Right kidney (tissue), 9 donors: ENCODE data around the gene PCSK1N.
"Not testable (repeated sequence)": the region's sequence is repeated elsewhere in the genome, so short reads cannot be mapped to it uniquely, and the experiment has no call there.

Experiments
- DNase-seq: peaks from one replicate; pipeline ENCODE4 v3.0.0-alpha.2; 2016
- long read RNA-seq, 8 donors: transcript quantifications; one replicate each; lab custom pipeline, GENCODE V29; 2026

PCSK1N gene, protein sequence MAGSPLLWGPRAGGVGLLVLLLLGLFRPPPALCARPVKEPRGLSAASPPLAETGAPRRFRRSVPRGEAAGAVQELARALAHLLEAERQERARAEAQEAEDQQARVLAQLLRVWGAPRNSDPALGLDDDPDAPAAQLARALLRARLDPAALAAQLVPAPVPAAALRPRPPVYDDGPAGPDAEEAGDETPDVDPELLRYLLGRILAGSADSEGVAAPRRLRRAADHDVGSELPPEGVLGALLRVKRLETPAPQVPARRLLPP
- long read RNA-seq, donor 1, transcript PCSK1N-201 (3 exons, 1,050 nt) = major isoform, 36 of 45 reads
- long read RNA-seq, donor 1, partial matches to known transcripts = 9 of 45 reads
- long read RNA-seq, donor 1, other reads (novel, unspliced or antisense) = 0 of 45 reads
- long read RNA-seq, donor 2, transcript PCSK1N-201 (3 exons, 1,050 nt) = major isoform, 41 of 71 reads
- long read RNA-seq, donor 2, partial matches to known transcripts = 30 of 71 reads
- long read RNA-seq, donor 2, other reads (novel, unspliced or antisense) = 0 of 71 reads
- long read RNA-seq, donor 3, transcript PCSK1N-201 (3 exons, 1,050 nt) = major isoform, 37 of 45 reads
- long read RNA-seq, donor 3, partial matches to known transcripts = 8 of 45 reads
- long read RNA-seq, donor 3, other reads (novel, unspliced or antisense) = 0 of 45 reads
- long read RNA-seq, donor 4, transcript PCSK1N-201 (3 exons, 1,050 nt) = major isoform, 47 of 60 reads
- long read RNA-seq, donor 4, partial matches to known transcripts = 13 of 60 reads
- long read RNA-seq, donor 4, other reads (novel, unspliced or antisense) = 0 of 60 reads
- long read RNA-seq, donor 5, transcript PCSK1N-201 (3 exons, 1,050 nt) = major isoform, 42 of 70 reads
- long read RNA-seq, donor 5, partial matches to known transcripts = 28 of 70 reads
- long read RNA-seq, donor 5, other reads (novel, unspliced or antisense) = 0 of 70 reads
- long read RNA-seq, donor 6, transcript PCSK1N-201 (3 exons, 1,050 nt) = major isoform, 63 of 94 reads
- long read RNA-seq, donor 6, partial matches to known transcripts = 31 of 94 reads
- long read RNA-seq, donor 6, other reads (novel, unspliced or antisense) = 0 of 94 reads
- long read RNA-seq, donor 7, transcript PCSK1N-201 (3 exons, 1,050 nt) = major isoform, 66 of 95 reads
- long read RNA-seq, donor 7, partial matches to known transcripts = 29 of 95 reads
- long read RNA-seq, donor 7, other reads (novel, unspliced or antisense) = 0 of 95 reads
- long read RNA-seq, donor 8, transcript PCSK1N-201 (3 exons, 1,050 nt) = major isoform, 44 of 62 reads
- long read RNA-seq, donor 8, partial matches to known transcripts = 18 of 62 reads
- long read RNA-seq, donor 8, other reads (novel, unspliced or antisense) = 0 of 62 reads

DNA sequence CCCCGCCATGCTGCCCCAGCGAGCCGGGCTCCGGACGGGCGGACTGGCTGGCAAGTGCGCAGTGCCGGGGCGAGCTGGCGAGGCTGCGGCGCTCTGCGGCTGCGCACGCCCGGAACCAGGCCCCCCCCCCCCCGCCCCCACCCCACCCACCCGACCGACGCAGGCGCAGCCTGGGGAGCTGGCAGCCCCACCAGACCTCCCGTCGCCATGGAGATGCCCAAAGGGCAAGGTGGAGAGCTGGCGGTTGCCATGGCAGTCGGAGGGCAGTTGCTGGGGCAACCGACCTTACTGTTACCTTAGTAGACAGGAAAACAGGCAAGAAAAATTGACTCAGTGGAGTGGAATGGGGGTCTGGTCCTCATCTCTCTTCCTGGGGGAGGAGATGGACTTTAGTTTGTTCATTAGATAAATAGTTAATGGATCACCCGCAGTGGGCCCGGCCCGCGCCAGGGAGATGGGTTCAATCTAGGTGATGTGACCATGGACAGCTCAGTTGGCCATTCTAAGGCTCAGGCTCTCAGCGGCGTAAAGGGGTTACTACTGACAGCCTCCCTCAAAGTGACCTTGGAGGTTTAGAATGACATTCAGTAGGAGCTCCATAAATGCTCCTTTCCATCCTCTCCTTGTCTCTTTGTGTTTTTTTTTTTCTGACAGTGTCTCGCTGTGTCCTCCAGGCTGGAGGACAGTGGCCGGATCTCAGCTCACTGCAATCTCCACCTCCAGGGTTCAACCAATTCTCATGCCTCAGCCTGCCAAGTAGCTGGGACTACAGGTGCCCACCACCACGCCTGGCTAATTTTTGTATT lies at the start of gene PCSK1N:
PCSK1N (minus strand) TSS at position 87 of the 806 bp plus-strand sequence; CDS start at position 9, 78 bp downstream.
- peak; percentile 24 for DNase-seq

DNA sequence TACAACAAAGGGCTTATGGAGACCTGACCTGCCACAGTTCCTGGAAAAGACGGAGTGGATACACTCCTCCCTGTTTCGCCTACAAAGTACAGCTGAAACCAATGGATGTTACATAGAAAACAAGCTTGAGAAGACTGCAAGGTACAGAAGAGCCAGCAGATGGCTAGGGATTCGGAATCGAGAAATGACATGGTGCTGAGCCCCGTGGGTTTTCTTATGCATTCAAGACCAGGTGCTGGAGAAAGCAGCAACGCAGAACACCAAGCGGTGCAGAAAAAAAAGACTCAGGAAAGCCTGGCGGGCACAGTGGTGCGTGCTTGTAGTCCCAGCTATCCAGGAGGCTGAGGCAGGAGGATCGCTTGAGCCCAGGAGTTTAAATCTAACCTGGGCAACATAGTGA lies 48.3 kb upstream of the PCSK1N start:
- DNase-seq = no peak

DNA sequence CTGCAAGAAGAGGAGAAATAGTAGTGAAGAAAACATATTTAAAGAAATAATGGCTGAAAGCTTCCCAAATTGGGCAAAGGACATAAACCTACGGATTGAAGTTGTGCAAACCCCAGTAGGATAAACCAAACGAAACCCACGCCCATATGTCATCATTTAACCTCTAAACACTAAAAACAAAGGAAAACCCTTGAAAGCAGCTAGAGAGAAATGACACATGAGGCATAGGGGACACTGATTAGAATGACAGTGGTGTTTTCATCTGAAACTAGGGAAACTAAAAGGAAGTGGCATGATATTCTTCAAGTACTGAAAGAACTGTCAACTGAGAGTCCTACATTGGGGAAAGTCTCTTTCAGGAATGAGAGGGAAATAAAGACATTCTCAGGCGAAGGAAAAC lies 41.5 kb upstream of the PCSK1N start:
- DNase-seq = not testable (repeated sequence)

DNA sequence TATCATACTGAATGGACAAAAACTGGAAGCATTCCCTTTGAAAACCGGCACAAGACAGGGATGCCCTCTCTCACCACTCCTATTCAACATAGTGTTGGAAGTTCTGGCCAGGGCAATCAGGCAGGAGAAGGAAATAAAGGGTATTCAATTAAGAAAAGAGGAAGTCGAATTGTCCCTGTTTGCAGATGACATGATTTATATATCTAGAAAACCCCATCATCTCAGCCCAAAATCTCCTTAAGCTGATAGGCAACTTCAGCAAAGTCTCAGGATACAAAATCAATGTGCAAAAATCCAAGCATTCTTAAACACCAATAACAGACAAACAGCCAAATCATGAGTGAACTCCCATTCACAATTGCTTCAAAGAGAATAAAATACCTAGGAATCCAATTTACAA lies 36.6 kb upstream of the PCSK1N start:
- not testable (repeated sequence) for DNase-seq

DNA sequence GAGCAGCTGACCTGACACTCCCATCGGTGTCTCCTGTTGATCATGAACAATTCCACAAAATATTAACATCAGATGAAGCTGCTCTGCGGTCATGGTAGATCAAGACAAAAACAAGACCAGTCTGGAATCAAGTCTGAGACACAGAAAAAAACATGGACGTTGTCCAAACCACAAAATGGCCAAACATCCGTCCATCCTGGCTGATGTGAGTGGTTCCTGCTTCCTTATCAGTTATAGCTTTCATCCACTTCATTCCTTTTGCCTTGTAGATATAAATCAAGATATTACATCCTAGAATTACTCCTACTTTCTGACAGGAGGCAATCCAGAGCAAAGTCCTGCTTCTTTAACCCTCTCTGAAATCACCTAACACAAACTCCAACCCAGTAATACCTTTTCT lies 28.8 kb upstream of the PCSK1N start:
- DNase-seq = no peak

DNA sequence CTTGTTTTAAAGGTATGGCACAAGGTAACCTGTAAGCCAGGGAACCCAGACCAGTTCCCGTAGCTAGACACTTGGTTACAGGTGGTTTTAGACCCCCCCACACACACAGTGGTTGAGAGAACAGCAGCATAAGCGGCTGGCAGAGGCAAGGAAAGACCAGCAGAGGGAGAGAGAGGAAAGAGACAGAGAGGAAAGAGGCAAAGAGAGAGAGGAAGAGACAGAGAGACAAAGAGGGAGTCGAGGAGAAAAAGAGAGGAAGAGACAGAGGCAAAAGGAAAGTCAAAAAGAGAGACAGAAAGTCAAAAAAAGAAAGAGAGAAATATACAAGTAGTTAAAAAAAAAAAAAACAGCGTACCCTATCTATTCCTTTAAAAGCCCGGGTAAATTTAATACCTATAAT lies 19.5 kb upstream of the PCSK1N start:
- DNase-seq = no peak

DNA sequence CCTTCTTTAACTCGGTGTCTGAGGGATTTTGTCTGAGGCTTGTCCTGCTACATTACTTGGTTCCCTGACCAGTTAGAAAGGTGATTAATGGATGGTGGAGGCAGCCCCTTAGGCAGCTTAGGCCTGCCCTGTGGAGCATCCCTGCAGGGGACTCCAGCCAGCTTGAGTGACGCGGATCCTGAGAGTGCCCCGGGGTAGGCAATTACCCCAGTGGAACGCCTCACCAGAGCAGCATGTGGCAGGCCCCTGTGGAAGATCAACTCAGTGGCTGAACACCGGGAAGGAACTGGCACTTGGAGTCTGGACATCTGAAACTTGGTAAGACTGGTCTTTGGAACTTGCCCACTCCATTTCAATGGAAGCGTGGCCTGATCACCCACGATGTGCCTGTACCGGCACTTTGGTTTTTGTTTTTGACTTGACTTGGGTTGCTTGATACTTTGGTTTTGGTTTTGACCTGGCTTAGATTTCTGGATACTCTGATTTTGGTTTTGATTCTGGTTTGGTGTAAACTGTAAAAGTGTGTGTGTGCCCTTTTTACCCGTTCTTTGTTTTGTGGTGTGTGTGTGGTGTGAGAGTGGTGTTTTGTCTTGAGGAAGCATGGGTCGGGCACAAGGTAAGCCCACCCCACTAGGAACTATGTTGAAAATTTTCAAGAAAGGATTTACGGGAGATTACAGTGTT lies 18.9 kb upstream of the PCSK1N start:
- not testable (repeated sequence) for DNase-seq

DNA sequence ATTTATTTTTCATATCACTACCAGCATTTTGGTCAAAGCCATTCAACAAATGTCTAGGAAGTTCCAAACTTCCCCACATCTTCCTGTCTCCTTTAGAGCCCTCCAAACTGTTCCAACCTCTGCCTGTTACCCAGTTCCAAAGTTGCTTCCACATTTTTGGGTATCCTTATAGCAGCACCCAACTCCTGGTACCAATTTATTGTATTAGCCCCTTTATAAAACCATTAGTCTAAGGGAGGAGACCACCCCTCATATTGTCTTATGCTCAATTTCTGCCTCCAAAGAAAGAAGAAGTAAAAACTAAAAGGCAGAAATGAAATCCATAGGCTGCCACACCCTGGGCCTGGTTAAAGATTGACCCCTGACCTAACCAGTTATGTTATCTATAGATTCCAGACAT lies 18.1 kb upstream of the PCSK1N start:
- not testable (repeated sequence) for DNase-seq

DNA sequence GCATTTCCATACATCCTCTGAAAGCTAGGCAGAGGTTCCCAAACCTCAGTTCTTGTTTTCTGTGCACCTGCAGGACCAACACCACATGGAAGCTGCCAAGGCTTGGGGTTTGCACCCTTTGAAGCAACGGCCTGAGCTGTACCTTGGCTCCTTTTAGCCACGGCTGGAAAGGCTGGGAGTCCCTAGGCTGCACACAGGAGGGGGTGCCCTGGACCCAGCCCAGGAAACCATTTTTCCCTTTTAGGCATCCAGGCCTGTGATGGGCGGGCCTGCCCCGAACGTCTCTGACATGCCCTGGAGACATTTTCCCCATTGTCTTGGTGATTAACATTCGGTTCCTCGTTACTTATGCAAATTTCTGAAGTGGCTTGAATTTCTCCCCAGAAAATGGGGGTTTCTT lies 17.4 kb upstream of the PCSK1N start:
- DNase-seq = no peak

DNA sequence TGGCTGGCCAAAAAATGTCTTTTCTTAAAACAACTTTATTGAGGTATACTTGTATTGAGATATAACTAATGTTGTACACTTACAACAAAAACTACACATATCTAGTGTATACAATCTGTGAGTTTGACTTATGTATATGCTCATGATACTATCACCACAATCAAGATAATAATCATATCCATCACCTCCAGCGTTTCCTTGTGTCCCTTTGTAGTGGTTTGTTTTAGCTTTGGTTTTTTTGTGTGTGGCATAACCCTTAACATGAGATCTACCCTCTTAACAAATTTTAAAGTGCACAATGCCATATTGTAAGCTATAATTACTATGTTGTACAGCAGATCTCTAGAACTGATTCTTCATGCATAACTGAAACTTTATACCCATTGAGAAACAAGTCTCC lies 13.4 kb upstream of the PCSK1N start:
- no peak for DNase-seq

DNA sequence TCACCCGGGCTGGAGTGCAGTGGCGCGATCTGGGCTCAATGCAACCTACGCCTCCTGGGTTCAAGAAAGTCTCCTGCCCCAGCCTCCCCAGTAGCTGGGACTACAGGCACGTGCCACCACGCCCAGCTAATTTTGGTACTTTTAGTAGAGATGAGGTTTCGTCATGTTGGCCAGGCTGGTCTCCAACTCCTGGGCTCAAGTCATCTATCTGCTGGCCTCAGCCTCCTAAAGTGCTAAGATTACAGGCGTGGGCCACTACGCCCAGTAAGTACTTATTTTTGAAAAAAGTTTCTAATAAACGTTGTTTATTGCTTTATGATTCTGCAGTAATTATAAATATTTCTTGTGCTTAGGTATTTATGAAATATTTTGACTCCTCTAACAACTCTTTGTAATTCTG lies 4.3 kb upstream of the PCSK1N start:
- no peak for DNase-seq

DNA sequence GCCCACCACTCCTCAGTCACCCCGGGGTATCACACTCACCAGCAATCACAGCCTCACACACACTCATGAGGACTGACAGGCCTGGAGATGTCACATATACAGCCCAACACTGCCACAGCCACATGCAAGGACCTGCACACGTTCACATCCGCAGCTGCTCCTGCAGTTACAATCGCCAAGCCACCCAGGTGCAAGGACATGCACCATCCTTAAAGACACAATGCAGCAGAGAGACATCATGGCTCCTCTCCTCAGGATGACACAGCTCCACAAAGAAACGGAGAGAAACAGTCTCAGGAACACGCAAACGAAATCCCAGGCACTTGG lies 1.1 kb downstream of the PCSK1N start:
- DNase-seq = peak; percentile 14

DNA sequence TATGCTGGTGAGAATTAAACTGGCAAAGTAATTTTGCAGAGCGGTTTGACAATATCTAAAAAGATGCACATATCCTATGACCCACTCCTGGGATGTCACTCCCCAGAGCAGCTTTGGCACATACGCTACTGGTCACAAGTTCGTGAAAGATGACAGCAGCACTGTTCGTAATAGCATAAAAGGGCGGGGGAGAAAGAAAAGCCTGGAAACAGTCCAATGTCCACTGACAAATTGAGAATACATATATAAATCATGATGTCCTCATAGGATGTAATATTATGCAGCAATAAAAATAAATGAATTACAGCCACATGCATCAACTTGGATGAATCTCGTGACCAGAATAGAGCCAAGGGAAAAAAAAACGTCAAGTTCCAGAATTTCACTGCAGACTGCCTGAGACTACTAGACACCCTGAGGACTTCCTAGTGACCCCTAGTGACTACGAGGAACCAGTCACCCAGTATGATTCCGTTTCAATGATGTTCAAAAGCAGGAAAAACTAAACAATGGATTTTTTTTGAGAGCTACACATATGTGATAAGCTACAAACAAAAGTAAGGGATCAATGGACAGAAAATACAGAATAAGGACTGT lies 1.8 kb downstream of the PCSK1N start:
- no peak for DNase-seq

DNA sequence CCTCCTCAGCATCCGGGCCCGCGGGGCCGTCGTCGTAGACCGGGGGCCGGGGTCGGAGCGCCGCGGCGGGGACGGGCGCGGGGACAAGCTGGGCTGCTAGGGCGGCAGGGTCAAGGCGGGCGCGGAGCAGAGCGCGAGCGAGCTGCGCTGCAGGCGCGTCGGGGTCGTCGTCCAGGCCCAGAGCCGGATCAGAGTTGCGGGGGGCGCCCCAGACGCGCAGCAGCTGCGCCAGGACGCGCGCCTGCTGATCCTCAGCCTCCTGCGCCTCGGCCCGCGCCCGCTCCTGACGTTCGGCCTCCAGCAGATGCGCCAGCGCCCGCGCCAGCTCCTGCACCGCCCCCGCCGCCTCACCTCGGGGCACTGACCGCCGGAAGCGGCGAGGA lies 3.5 kb downstream of the PCSK1N start:
- peak; percentile 25 for DNase-seq

DNA sequence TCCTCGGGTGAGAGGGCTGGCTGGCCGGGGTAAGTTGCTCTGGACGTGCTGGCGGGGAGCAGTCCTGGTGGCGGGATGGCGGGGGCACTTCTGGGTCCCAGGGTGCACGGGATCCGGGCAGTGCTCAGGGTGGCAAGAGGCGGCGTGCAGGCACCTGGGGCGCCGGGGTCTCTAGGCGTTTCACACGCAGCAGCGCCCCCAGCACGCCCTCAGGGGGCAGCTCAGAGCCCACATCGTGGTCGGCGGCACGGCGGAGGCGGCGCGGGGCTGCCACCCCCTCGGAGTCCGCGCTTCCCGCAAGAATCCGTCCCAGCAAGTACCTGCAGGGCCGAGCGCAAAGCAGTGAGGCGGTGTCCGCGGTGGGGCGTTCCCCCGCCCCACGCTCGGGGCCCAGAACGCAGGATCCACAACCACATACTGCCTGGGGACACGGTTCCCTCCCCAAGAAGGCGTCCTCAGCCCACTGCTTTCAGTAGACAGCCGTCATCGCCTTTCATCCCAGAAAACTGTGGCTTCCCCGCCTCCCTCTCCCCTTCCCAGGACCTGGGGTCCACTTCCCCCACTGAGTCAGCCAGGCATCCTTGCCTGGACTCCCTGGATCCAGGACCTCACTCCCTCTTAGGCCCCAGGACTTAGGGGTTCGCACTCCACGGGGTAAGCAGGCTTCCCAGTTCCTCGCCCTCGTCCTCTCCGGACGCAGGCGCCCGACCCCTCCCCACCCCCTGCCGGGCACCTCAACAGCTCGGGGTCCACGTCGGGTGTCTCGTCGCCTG lies 4.1 kb downstream of the PCSK1N start:
- DNase-seq = no peak

DNA sequence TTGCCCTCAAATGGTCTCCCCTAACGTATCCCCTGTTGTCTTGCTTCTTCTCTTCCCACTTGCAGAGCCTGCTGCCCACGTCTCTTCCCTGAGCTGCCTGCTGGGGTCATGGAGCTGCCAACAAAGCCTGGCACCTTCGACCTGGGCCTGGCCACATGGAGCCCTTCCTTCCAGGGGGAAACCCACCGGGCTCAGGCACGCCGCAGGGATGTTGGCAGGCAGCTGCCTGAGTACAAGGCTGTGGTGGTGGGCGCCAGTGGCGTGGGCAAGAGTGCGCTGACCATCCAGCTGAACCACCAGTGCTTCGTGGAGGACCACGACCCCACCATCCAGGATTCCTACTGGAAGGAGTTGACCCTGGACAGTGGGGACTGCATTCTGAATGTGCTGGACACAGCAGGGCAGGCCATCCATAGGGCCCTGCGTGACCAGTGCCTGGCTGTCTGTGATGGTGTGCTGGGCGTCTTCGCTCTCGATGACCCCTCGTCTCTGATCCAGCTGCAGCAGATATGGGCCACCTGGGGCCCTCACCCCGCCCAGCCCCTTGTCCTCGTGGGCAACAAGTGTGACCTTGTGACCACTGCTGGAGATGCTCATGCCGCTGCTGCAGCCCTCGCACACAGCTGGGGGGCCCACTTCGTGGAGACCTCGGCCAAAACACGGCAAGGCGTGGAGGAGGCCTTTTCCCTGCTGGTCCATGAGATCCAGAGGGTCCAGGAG lies 6.2 kb downstream of the PCSK1N start:
- no peak for DNase-seq

DNA sequence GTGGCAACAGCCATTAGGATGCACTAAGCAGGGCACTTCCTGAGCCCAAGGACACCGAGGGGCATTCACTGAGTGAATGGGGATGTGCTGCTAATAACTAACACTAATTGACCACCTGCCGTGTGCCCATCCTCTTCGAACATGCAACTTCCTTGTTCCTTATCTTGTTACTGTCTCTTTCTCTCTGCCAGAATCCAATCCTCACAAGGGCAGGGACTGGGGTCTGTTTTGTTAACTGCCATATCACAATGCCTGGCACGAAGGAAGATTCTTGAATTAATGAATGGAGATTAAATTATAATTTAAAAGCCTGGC lies 7.8 kb downstream of the PCSK1N start:
- DNase-seq = no peak

DNA sequence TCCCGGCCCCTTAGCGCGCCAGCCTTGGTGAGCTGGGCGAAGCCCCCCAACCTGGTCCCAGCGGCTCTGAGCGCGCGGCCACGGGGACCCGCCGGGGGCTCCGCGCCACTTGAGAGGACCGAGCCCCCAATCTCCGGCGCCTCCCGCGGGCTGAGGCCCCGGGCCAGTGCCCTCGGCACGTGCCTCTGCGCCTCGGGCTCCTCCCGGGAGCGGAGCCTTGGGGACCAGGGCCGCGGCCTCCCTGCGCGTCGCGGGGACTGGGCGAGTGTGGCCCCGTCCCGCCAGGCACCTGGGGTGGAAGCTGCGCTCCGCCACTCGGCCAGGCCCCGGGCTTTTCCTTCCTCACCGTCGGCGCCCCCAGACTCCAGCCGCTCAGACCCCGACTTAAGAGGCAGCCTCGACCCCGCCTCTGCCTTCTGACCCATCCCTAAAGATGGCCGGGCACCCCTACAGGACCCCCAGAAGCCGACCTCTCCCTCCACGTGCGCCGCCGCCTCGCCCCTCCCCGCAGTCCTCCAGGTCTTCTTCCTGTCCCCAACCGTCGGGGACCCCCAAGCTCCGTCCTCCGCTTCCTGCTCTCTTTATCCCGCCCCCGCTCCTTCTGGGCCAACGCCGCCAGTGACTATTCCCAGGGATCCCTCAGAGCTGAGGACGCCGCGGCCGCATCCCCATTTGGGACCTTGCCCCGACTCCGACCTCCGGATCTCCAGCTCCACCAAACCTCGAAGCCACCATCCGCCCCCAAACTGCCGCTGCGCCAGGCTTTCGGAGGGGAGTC lies 8.3 kb downstream of the PCSK1N start:
- peak; percentile 7 for DNase-seq
